ENCODE results near the gene OR13J1.

GRCh38 chr9:35907711-35908503 is 37.7 kb upstream of the OR13J1 start:
- TF ChIP-seq CTCF (IDR thresholded peaks at IDR 0.05) (no peak), POLR2A (IDR thresholded peaks at IDR 0.05) (no peak), POLR2AphosphoS5 (IDR thresholded peaks at IDR 0.05) (peak in 2 of 3 donors; percentile 23 to 50)

All from breast epithelium (tissue), 3 donors.